ENCODE measurements around the gene AUTS2. TPM values are rescaled to one million over a fixed set of nuclear protein-coding genes. Genes with fewer than 3 reads are reported as not detected.

The AUTS2 gene
- total and polyA plus RNA-seq, 4 donors = 4.9 to 24.4 (median 7.0) TPM

GRCh38 chr7:70402069-70402468, 803.8 kb downstream of the AUTS2 start:
- no peak overlapping the region for H3K4me3 ChIP-seq (ENCODE audit: low read depth in 1 of 3, low read length in 3 of 3)
- no peak for TF ChIP-seq YY1 (IDR thresholded peaks at IDR 0.05)
- no peak for TF ChIP-seq NR2F2 (IDR thresholded peaks at IDR 0.05)
- TF ChIP-seq HNF4A (conservative IDR thresholded peaks at IDR 0.05) = no peak
- TF ChIP-seq RAD21 (IDR thresholded peaks at IDR 0.05) = no peak
- no peak for TF ChIP-seq EGR1 (IDR thresholded peaks at IDR 0.05; ENCODE audit: low read depth in 2 of 2)
- no peak for TF ChIP-seq JUND (IDR thresholded peaks at IDR 0.05)
- TF ChIP-seq ATF3 (IDR thresholded peaks at IDR 0.05) = no peak
- no peak for TF ChIP-seq ZBTB33 (IDR thresholded peaks at IDR 0.05)
- TF ChIP-seq MAX (IDR thresholded peaks at IDR 0.05) = no peak
- TF ChIP-seq FOXA1 (IDR thresholded peaks at IDR 0.05) = no peak
- no peak for TF ChIP-seq GABPA (IDR thresholded peaks at IDR 0.05 in 1 of 2, conservative IDR thresholded peaks at IDR 0.05 in 1 of 2)
- TF ChIP-seq REST (IDR thresholded peaks at IDR 0.05) = no peak
- no peaks in the 10 kb centered on the region for H3K36me3 ChIP-seq (ENCODE audit: control insufficient read depth in 4 of 4, insufficient read depth in 3 of 4, low read depth in 1 of 4, low read length in 3 of 4)
- WGBS = 96% methylated on average over 3 of the region's 3 CpGs
- no peak for DNase-seq (ENCODE audit: low spot score)
- H3K9ac ChIP-seq (ENCODE audit: low read depth in 1 of 2, low read length in 2 of 2) = no peak overlapping the region
- H3K27ac ChIP-seq (ENCODE audit: low read depth in 1 of 2, low read length in 2 of 2) = no peak overlapping the region
- H3K4me1 ChIP-seq (ENCODE audit: control insufficient read depth in 4 of 4, insufficient read depth in 4 of 4, low read length in 3 of 4) = no peaks in the 10 kb centered on the region
- H3K27me3 ChIP-seq (ENCODE audit: control insufficient read depth in 4 of 4, insufficient read depth in 4 of 4, low read length in 3 of 4) = no peaks in the 10 kb centered on the region
- no peaks in the 10 kb centered on the region for H3K9me3 ChIP-seq (ENCODE audit: control insufficient read depth in 4 of 4, low read length in 3 of 4)

- 95% methylated on average over 5 of the region's 5 CpGs for WGBS
- no peak overlapping the region for H3K4me3 ChIP-seq (ENCODE audit: low read depth in 1 of 3, low read length in 3 of 3)
- no peaks in the 10 kb centered on the region for H3K36me3 ChIP-seq (ENCODE audit: control insufficient read depth in 4 of 4, insufficient read depth in 3 of 4, low read depth in 1 of 4, low read length in 3 of 4)
- H3K27me3 ChIP-seq (ENCODE audit: control insufficient read depth in 4 of 4, insufficient read depth in 4 of 4, low read length in 3 of 4) = no peaks in the 10 kb centered on the region
- DNase-seq (ENCODE audit: low spot score) = no peak
- H3K9ac ChIP-seq (ENCODE audit: low read depth in 1 of 2, low read length in 2 of 2) = no peak overlapping the region
- no peak overlapping the region for H3K27ac ChIP-seq (ENCODE audit: low read depth in 1 of 2, low read length in 2 of 2)
- no peak for TF ChIP-seq EGR1 (IDR thresholded peaks at IDR 0.05; ENCODE audit: low read depth in 2 of 2)
- TF ChIP-seq HNF4G (IDR thresholded peaks at IDR 0.05) = no peak
- TF ChIP-seq RAD21 (IDR thresholded peaks at IDR 0.05) = no peak
- TF ChIP-seq SP1 (IDR thresholded peaks at IDR 0.05) = no peak
- no peak for TF ChIP-seq FOXA1 (IDR thresholded peaks at IDR 0.05)
- no peak for TF ChIP-seq MAX (IDR thresholded peaks at IDR 0.05)
- no peak for TF ChIP-seq JUND (IDR thresholded peaks at IDR 0.05)
- TF ChIP-seq REST (IDR thresholded peaks at IDR 0.05) = no peak
- TF ChIP-seq YY1 (IDR thresholded peaks at IDR 0.05) = no peak
- TF ChIP-seq CTCF (IDR thresholded peaks at IDR 0.05; ENCODE audit: low read depth, low read length, missing input control) = no peak
- no peak for TF ChIP-seq GABPA (IDR thresholded peaks at IDR 0.05 in 1 of 2, conservative IDR thresholded peaks at IDR 0.05 in 1 of 2)
- no peaks in the 10 kb centered on the region for H3K9me3 ChIP-seq (ENCODE audit: control insufficient read depth in 4 of 4, low read length in 3 of 4)
- H3K4me1 ChIP-seq (ENCODE audit: control insufficient read depth in 4 of 4, insufficient read depth in 4 of 4, low read length in 3 of 4) = no peaks in the 10 kb centered on the region
These were observed 807.0 kb downstream of the AUTS2 start for GRCh38 chr7:70405241-70405640.
